HEK293 (cell line): ENCODE results near the gene BCL11B.

ENCODE experiments used
- KLF10 ChIP-seq: fragments of 450-650 bp; IDR thresholded peaks from 2 replicates; pipeline ENCODE4 v1.5.1; 2018; ENCODE audit warnings: missing biosample characterization, mild to moderate bottlenecking, missing genetic modification characterization
- ZBTB20 ChIP-seq: fragments of 450-650 bp; formaldehyde crosslinking; IDR thresholded peaks from 2 replicates; pipeline ENCODE4 v1.5.1; 2016; ENCODE audit warnings: missing biosample characterization, missing genetic modification characterization
- ZEB2 ChIP-seq: fragments of 450-650 bp; formaldehyde crosslinking; IDR thresholded peaks from 2 replicates; pipeline ENCODE4 v1.5.1; 2016; ENCODE audit warnings: missing biosample characterization, missing genetic modification characterization
- ZNF138 ChIP-seq: fragments of 450-650 bp; formaldehyde crosslinking; IDR thresholded peaks from 2 replicates; pipeline ENCODE4 v1.5.1; 2016; ENCODE audit warnings: missing biosample characterization, missing genetic modification characterization, borderline replicate concordance
- ZNF155 ChIP-seq: fragments of 450-650 bp; formaldehyde crosslinking; IDR thresholded peaks from 2 replicates; pipeline ENCODE4 v1.5.1; 2016; ENCODE audit warnings: missing biosample characterization, missing genetic modification characterization
- ZNF24 ChIP-seq: fragments of 450-650 bp; formaldehyde crosslinking; IDR thresholded peaks from 2 replicates; pipeline ENCODE4 v1.5.1; 2016; ENCODE audit warnings: missing biosample characterization, missing genetic modification characterization
- ZNF302 ChIP-seq: fragments of 450-650 bp; formaldehyde crosslinking; IDR thresholded peaks from 2 replicates; pipeline ENCODE4 v1.5.1; 2016; ENCODE audit warnings: missing biosample characterization, missing genetic modification characterization, low read depth
- ZNF335 ChIP-seq: fragments of 450-650 bp; formaldehyde crosslinking; conservative IDR thresholded peaks from 2 replicates; pipeline ENCODE4 v1.5.1; 2016; ENCODE audit warnings: missing biosample characterization, missing genetic modification characterization
- ZNF341 ChIP-seq: fragments of 450-650 bp; formaldehyde crosslinking; IDR thresholded peaks from 2 replicates; pipeline ENCODE4; 2016; ENCODE audit warnings: low read depth, missing biosample characterization, missing genetic modification characterization
- ZNF366 ChIP-seq: fragments of 450-650 bp; formaldehyde crosslinking; conservative IDR thresholded peaks from 2 replicates; pipeline ENCODE4 v1.5.1; 2016; ENCODE audit warnings: missing biosample characterization, missing genetic modification characterization
- ZNF391 ChIP-seq: fragments of 450-650 bp; formaldehyde crosslinking; IDR thresholded peaks from 2 replicates; pipeline ENCODE4 v1.5.1; 2016; ENCODE audit warnings: low read depth, missing biosample characterization, missing genetic modification characterization, borderline replicate concordance
- ZNF521 ChIP-seq: fragments of 450-650 bp; formaldehyde crosslinking; IDR thresholded peaks from 2 replicates; pipeline ENCODE4 v1.5.1; 2017; ENCODE audit warnings: missing biosample characterization, mild to moderate bottlenecking, missing genetic modification characterization
- ZNF544 ChIP-seq: fragments of 450-650 bp; formaldehyde crosslinking; IDR thresholded peaks from 2 replicates; pipeline ENCODE4 v1.5.0; 2017; ENCODE audit warnings: missing biosample characterization, missing genetic modification characterization
- ZNF548 ChIP-seq: fragments of 450-650 bp; formaldehyde crosslinking; IDR thresholded peaks from 2 replicates; pipeline ENCODE4 v1.5.1; 2016; ENCODE audit warnings: missing biosample characterization, missing genetic modification characterization
- ZNF558 ChIP-seq: fragments of 450-650 bp; formaldehyde crosslinking; IDR thresholded peaks from 2 replicates; pipeline ENCODE4 v1.5.1; 2016; ENCODE audit warnings: missing biosample characterization, missing genetic modification characterization
- ZNF621 ChIP-seq: fragments of 450-650 bp; formaldehyde crosslinking; IDR thresholded peaks from 2 replicates; pipeline ENCODE4 v1.5.1; 2017; ENCODE audit warnings: missing biosample characterization, missing genetic modification characterization
- ZNF629 ChIP-seq: fragments of 450-650 bp; formaldehyde crosslinking; IDR thresholded peaks from 2 replicates; pipeline ENCODE4 v1.5.1; 2017; ENCODE audit warnings: missing biosample characterization, missing genetic modification characterization
- ZNF654 ChIP-seq: fragments of 450-650 bp; formaldehyde crosslinking; IDR thresholded peaks from 2 replicates; pipeline ENCODE4 v1.5.1; 2016; ENCODE audit warnings: low read depth, missing biosample characterization, missing genetic modification characterization
- ZNF664 ChIP-seq: fragments of 450-650 bp; formaldehyde crosslinking; IDR thresholded peaks from 2 replicates; pipeline ENCODE4 v1.5.1; 2016; ENCODE audit warnings: missing biosample characterization, missing genetic modification characterization
- ZNF670 ChIP-seq: fragments of 450-650 bp; formaldehyde crosslinking; IDR thresholded peaks from 2 replicates; pipeline ENCODE4 v1.5.1; 2016; ENCODE audit warnings: missing biosample characterization, missing genetic modification characterization, low read depth
- TF ChIP-seq, protein P1 (sequence below): fragments of 450-650 bp; formaldehyde crosslinking; IDR thresholded peaks from 2 replicates; pipeline ENCODE4 v1.5.1; 2016; ENCODE audit warnings: missing biosample characterization, missing genetic modification characterization, borderline replicate concordance
- TF ChIP-seq, protein P2 (sequence below): fragments of 450-650 bp; IDR thresholded peaks from 2 replicates; pipeline ENCODE4 v1.5.1; 2018; ENCODE audit warnings: missing biosample characterization, missing genetic modification characterization
- TF ChIP-seq, protein P3 (sequence below): fragments of 450-650 bp; formaldehyde crosslinking; IDR thresholded peaks from 2 replicates; pipeline ENCODE4 v1.5.1; 2016; ENCODE audit warnings: missing biosample characterization, missing genetic modification characterization

The BCL11B gene

DNA sequence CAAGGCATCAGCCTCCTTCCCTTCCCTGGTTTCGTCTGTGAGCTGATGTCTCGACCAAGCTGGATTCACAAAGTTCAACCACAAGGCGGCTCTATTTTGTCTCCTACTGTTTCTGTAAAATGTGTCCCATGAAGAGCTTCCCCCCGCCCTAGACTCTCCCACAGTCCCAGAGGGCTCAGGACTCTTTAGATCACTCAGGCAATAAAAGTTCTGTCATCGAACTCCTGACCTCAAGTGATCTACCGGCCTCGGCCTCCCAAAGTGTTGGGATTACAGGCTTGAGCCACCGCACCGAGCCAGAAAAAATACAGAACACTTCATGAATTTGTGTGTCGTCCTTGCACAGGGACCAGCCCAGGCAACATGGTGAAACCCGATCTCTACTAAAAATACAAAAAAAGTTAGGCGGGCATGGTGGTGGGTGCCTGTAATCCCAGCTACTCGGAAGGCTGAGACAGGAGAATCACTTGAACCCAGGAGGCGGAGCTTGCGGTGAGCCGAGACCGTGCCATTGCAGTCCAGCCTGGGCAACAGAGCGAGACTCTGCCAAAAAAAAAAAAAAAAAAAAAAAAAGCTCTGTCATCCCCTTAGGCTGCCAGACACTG, 149.4 kb downstream of the BCL11B start (continued):
- TF ChIP-seq, protein P1, sequence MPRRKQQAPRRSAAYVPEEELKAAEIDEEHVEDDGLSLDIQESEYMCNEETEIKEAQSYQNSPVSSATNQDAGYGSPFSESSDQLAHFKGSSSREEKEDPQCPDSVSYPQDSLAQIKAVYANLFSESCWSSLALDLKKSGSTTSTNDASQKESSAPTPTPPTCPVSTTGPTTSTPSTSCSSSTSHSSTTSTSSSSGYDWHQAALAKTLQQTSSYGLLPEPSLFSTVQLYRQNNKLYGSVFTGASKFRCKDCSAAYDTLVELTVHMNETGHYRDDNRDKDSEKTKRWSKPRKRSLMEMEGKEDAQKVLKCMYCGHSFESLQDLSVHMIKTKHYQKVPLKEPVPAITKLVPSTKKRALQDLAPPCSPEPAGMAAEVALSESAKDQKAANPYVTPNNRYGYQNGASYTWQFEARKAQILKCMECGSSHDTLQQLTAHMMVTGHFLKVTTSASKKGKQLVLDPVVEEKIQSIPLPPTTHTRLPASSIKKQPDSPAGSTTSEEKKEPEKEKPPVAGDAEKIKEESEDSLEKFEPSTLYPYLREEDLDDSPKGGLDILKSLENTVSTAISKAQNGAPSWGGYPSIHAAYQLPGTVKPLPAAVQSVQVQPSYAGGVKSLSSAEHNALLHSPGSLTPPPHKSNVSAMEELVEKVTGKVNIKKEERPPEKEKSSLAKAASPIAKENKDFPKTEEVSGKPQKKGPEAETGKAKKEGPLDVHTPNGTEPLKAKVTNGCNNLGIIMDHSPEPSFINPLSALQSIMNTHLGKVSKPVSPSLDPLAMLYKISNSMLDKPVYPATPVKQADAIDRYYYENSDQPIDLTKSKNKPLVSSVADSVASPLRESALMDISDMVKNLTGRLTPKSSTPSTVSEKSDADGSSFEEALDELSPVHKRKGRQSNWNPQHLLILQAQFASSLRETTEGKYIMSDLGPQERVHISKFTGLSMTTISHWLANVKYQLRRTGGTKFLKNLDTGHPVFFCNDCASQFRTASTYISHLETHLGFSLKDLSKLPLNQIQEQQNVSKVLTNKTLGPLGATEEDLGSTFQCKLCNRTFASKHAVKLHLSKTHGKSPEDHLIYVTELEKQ = no peak; the same call in 1 of the 2 replicates
- TF ChIP-seq ZNF341 (tag by site-specific recombination) (peak; percentile 59), ZNF544 (tag by site-specific recombination) (no peak), ZNF302 (no peak), ZNF654 (tag by site-specific recombination) (peak; percentile 49), ZNF664 (tag by site-specific recombination) (no peak), ZNF521 (tag by site-specific recombination) (no peak), ZNF138 (tag by site-specific recombination) (no peak), ZNF621 (tag by site-specific recombination) (no peak), ZNF558 (no peak), ZNF24 (peak; percentile 52; the same call in 1 of the 2 replicates), ZEB2 (peak; percentile 80), ZNF629 (tag by site-specific recombination) (peak; percentile 80), ZNF548 (no peak), ZNF391 (tag by site-specific recombination) (no peak), KLF10 (peak; percentile 35; the same call in 1 of the 2 replicates), ZBTB20 (tag by site-specific recombination) (peak; percentile 20; the same call in 1 of the 2 replicates), ZNF155 (no peak), ZNF670 (tag by site-specific recombination) (no peak), ZNF335 (tag by site-specific recombination) (peak; percentile 58), ZNF366 (peak; percentile 42; the same call in 1 of the 2 replicates)
- TF ChIP-seq, protein P2, sequence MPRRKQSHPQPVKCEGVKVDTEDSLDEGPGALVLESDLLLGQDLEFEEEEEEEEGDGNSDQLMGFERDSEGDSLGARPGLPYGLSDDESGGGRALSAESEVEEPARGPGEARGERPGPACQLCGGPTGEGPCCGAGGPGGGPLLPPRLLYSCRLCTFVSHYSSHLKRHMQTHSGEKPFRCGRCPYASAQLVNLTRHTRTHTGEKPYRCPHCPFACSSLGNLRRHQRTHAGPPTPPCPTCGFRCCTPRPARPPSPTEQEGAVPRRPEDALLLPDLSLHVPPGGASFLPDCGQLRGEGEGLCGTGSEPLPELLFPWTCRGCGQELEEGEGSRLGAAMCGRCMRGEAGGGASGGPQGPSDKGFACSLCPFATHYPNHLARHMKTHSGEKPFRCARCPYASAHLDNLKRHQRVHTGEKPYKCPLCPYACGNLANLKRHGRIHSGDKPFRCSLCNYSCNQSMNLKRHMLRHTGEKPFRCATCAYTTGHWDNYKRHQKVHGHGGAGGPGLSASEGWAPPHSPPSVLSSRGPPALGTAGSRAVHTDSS = no peak
- TF ChIP-seq, protein P3, sequence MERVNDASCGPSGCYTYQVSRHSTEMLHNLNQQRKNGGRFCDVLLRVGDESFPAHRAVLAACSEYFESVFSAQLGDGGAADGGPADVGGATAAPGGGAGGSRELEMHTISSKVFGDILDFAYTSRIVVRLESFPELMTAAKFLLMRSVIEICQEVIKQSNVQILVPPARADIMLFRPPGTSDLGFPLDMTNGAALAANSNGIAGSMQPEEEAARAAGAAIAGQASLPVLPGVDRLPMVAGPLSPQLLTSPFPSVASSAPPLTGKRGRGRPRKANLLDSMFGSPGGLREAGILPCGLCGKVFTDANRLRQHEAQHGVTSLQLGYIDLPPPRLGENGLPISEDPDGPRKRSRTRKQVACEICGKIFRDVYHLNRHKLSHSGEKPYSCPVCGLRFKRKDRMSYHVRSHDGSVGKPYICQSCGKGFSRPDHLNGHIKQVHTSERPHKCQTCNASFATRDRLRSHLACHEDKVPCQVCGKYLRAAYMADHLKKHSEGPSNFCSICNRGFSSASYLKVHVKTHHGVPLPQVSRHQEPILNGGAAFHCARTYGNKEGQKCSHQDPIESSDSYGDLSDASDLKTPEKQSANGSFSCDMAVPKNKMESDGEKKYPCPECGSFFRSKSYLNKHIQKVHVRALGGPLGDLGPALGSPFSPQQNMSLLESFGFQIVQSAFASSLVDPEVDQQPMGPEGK (tag by site-specific recombination) = peak; percentile 71
